ENCODE measurements around the gene DHRSX. TPM values are rescaled to one million over a fixed set of nuclear protein-coding genes. Genes with fewer than 3 reads are reported as not detected.

The DHRSX gene
- total RNA-seq, 4 donors from 2014 or later = 8.2 to 35.7 (median 16.1) TPM

- H3K27ac ChIP-seq = no peak overlapping the region
- H3K4me3 ChIP-seq = no peak overlapping the region
- peaks cover 6% of the 10 kb centered on the region for H3K9me3 ChIP-seq
- no peak for TF ChIP-seq POLR2A (IDR thresholded peaks at IDR 0.05)
- no peak for TF ChIP-seq CTCF (IDR thresholded peaks at IDR 0.05)
- no peak for TF ChIP-seq POLR2AphosphoS5 (IDR thresholded peaks at IDR 0.05)
- no peak for TF ChIP-seq EP300 (IDR thresholded peaks at IDR 0.05)
- peaks cover 17% of the 10 kb centered on the region for H3K36me3 ChIP-seq
- DNase-seq (ENCODE audit: low spot score in 2 of 2) = no peak
- 70% methylated on average over 8 of the region's 8 CpGs for WGBS
- peaks cover 19% of the 10 kb centered on the region for H3K4me1 ChIP-seq
- H3K27me3 ChIP-seq = no peaks in the 10 kb centered on the region
Measured at GRCh38 chrX:2404776-2405175, 96.0 kb downstream of the DHRSX start.

- DNase-seq (ENCODE audit: low spot score in 2 of 2) = peak in 1 of 2 donors; percentile 54
- 64% methylated on average over 5 of the region's 7 CpGs for WGBS
- H3K36me3 ChIP-seq = peaks cover 6% of the 10 kb centered on the region
- H3K9me3 ChIP-seq = peaks cover 5% of the 10 kb centered on the region
- H3K4me1 ChIP-seq = peaks cover 22% of the 10 kb centered on the region
- no peak for TF ChIP-seq EP300 (IDR thresholded peaks at IDR 0.05)
- H3K27ac ChIP-seq = peak overlapping the region; percentile 92
- peak overlapping the region; percentile 31 for H3K4me3 ChIP-seq
- no peaks in the 10 kb centered on the region for H3K27me3 ChIP-seq
Measured at GRCh38 chrX:2402361-2402690, 98.5 kb downstream of the DHRSX start.

GRCh38 chrX:2401590-2402360, 99.0 kb downstream of the DHRSX start:
- peak in 1 of 2 donors; percentile 78 for DNase-seq (ENCODE audit: low spot score in 2 of 2)
- Histone ChIP-seq H3K4me1 (peaks cover 22% of the 10 kb centered on the region), H3K27me3 (no peaks in the 10 kb centered on the region), H3K9me3 (no peaks in the 10 kb centered on the region), H3K36me3 (peaks cover under 1% of the 10 kb centered on the region), H3K4me3 (peak overlapping the region; percentile 31), H3K27ac (peak overlapping the region; percentile 92)
- no peak for TF ChIP-seq CTCF (IDR thresholded peaks at IDR 0.05)
- peak in 2 of 3 donors; percentile 5 to 65 for TF ChIP-seq POLR2AphosphoS5 (IDR thresholded peaks at IDR 0.05)
- 34% methylated on average over 20 of the region's 21 CpGs for WGBS

- Histone ChIP-seq H3K36me3 (no peaks in the 10 kb centered on the region), H3K27me3 (no peaks in the 10 kb centered on the region), H3K9me3 (no peaks in the 10 kb centered on the region), H3K4me3 (peak overlapping the region; percentile 31), H3K27ac (peak overlapping the region; percentile 92), H3K4me1 (peaks cover 22% of the 10 kb centered on the region)
- TF ChIP-seq POLR2AphosphoS5 (IDR thresholded peaks at IDR 0.05) = peak in 2 of 3 donors; percentile 29 to 68
- TF ChIP-seq EP300 (IDR thresholded peaks at IDR 0.05) = no peak
- peak in 1 of 2 donors; percentile 75 for DNase-seq (ENCODE audit: low spot score in 2 of 2)
- WGBS = 42% methylated on average over 9 of the region's 9 CpGs
Measured at GRCh38 chrX:2401201-2401589, 99.6 kb downstream of the DHRSX start.

- no peaks in the 10 kb centered on the region for H3K27me3 ChIP-seq
- peaks cover 22% of the 10 kb centered on the region for H3K4me1 ChIP-seq
- no peak overlapping the region for H3K4me3 ChIP-seq
- H3K9me3 ChIP-seq = no peaks in the 10 kb centered on the region
- H3K36me3 ChIP-seq = no peaks in the 10 kb centered on the region
- H3K27ac ChIP-seq = no peak overlapping the region
- peak in 1 of 2 donors; percentile 16 for DNase-seq (ENCODE audit: low spot score in 2 of 2)
- TF ChIP-seq CTCF (IDR thresholded peaks at IDR 0.05) = no peak
- no peak for TF ChIP-seq POLR2AphosphoS5 (IDR thresholded peaks at IDR 0.05)
- TF ChIP-seq POLR2A (IDR thresholded peaks at IDR 0.05) = no peak
- no peak for TF ChIP-seq EP300 (IDR thresholded peaks at IDR 0.05)
- WGBS = 84% methylated on average over 14 of the region's 14 CpGs
Measured at GRCh38 chrX:2398064-2398656, 102.6 kb downstream of the DHRSX start.

GRCh38 chrX:2397229-2398063, 103.3 kb downstream of the DHRSX start:
- 74% methylated on average over 26 of the region's 26 CpGs for WGBS

More at GRCh38 chrX:2397229-2398063, 103.3 kb downstream of the DHRSX start:
- no peak overlapping the region for H3K4me3 ChIP-seq
- H3K27me3 ChIP-seq = no peaks in the 10 kb centered on the region
- H3K27ac ChIP-seq = no peak overlapping the region
- peaks cover 21% of the 10 kb centered on the region for H3K4me1 ChIP-seq
- peak in 1 of 2 donors; percentile 71 for DNase-seq (ENCODE audit: low spot score in 2 of 2)
- H3K9me3 ChIP-seq = no peaks in the 10 kb centered on the region
- no peak for TF ChIP-seq POLR2A (IDR thresholded peaks at IDR 0.05)
- TF ChIP-seq EP300 (IDR thresholded peaks at IDR 0.05) = no peak
- no peak for TF ChIP-seq CTCF (IDR thresholded peaks at IDR 0.05)
- TF ChIP-seq POLR2AphosphoS5 (IDR thresholded peaks at IDR 0.05) = no peak
- no peaks in the 10 kb centered on the region for H3K36me3 ChIP-seq
